Mesenchymal stem cell (in vitro differentiated cells and primary cell): Measurements from ENCODE around the gene MRPL19.

Experiments
- DNase-seq: peaks from one replicate; pipeline ENCODE4 v3.0.0-alpha.2; 2013
- H2AFZ ChIP-seq: one replicate; pipeline ENCODE4 v1.6.1; 2013; ENCODE audit warnings: low read depth, mild to moderate bottlenecking, control low read depth, inconsistent platforms, low read length, moderate library complexity
- H2AK5ac ChIP-seq: 2 replicates; pipeline ENCODE4 v1.6.1; 2013; ENCODE audit warnings: low read length, moderate library complexity, mild to moderate bottlenecking, inconsistent platforms; ENCODE audit not compliant: severe bottlenecking
- H2BK120ac ChIP-seq: one replicate; pipeline ENCODE4 v1.6.1; 2013; ENCODE audit warnings: low read depth, mild to moderate bottlenecking, inconsistent platforms, low read length, moderate library complexity
- H2BK12ac ChIP-seq, 2 experiments: one replicate each; pipeline ENCODE4 v1.6.1; 2013; ENCODE audit warnings: inconsistent platforms in 2 of 2, low read length in 2 of 2, mild to moderate bottlenecking in 2 of 2, moderate library complexity in 2 of 2, control low read depth in 1 of 2
- H2BK15ac ChIP-seq: one replicate; pipeline ENCODE4 v1.6.1; 2013; ENCODE audit warnings: mild to moderate bottlenecking, low read depth, inconsistent platforms; ENCODE audit not compliant: poor library complexity, severe bottlenecking
- H2BK5ac ChIP-seq: 2 replicates; pipeline ENCODE4 v1.6.1; 2013; ENCODE audit warnings: low read depth, mild to moderate bottlenecking, low read length, control low read depth, inconsistent platforms; ENCODE audit not compliant: poor library complexity, severe bottlenecking
- H3K14ac ChIP-seq, 2 experiments: one replicate each; pipeline ENCODE4 v1.6.1; 2013; ENCODE audit warnings: inconsistent platforms in 2 of 2, low read length in 2 of 2, control low read depth in 1 of 2, mild to moderate bottlenecking in 1 of 2, moderate library complexity in 1 of 2
- H3K18ac ChIP-seq, 2 experiments: one replicate each; pipeline ENCODE4 v1.6.1; 2013; ENCODE audit warnings: inconsistent platforms in 2 of 2, low read length in 2 of 2, control low read depth in 1 of 2, low read depth in 1 of 2, mild to moderate bottlenecking in 1 of 2
- H3K23ac ChIP-seq, 2 experiments: one replicate each; pipeline ENCODE4 v1.6.1; 2013; ENCODE audit warnings: inconsistent platforms in 2 of 2, low read length in 2 of 2, mild to moderate bottlenecking in 2 of 2, moderate library complexity in 2 of 2, control low read depth in 1 of 2
- H3K27ac ChIP-seq: 2 replicates; pipeline ENCODE4 v1.5.1; 2013; ENCODE audit warnings: mild to moderate bottlenecking, moderate library complexity, low read length, control low read depth, inconsistent platforms; ENCODE audit not compliant: poor library complexity, severe bottlenecking
- H3K27me3 ChIP-seq, 2 experiments: 2 replicates each; pipeline versions ENCODE4 v1.6.1 to v1.7.0; 2013; ENCODE audit warnings: low read length in 2 of 2, mild to moderate bottlenecking in 2 of 2, moderate library complexity in 2 of 2, control low read depth in 1 of 2, inconsistent platforms in 1 of 2; ENCODE audit not compliant: control insufficient read depth in 1 of 2, insufficient read depth in 1 of 2
- H3K36me3 ChIP-seq, 2 experiments: 2 replicates each; pipeline versions ENCODE4 v1.6.1 to v1.7.0; 2013; ENCODE audit warnings: low read length in 2 of 2, control low read depth in 1 of 2, inconsistent platforms in 1 of 2, low read depth in 1 of 2, mild to moderate bottlenecking in 1 of 2; ENCODE audit not compliant: insufficient read depth in 2 of 2, control insufficient read depth in 1 of 2
- H3K4ac ChIP-seq, 2 experiments: one replicate each; pipeline ENCODE4 v1.6.1; 2013; ENCODE audit warnings: inconsistent platforms in 2 of 2, low read length in 2 of 2, mild to moderate bottlenecking in 2 of 2, moderate library complexity in 2 of 2, control low read depth in 1 of 2, low read depth in 1 of 2
- H3K4me1 ChIP-seq: 2 replicates; pipeline ENCODE4 v1.6.1; 2013; ENCODE audit warnings: low read depth, low read length, control low read depth; ENCODE audit not compliant: control insufficient read depth, insufficient read depth
- H3K4me2 ChIP-seq: 2 replicates; pipeline ENCODE4 v1.6.1; 2013; ENCODE audit warnings: low read length, mild to moderate bottlenecking, inconsistent platforms; ENCODE audit not compliant: poor library complexity, severe bottlenecking
- H3K4me3 ChIP-seq, 2 experiments: 2 replicates each; pipeline versions ENCODE4 v1.5.1 to v1.7.0; 2013; ENCODE audit warnings: low read length in 2 of 2, mild to moderate bottlenecking in 2 of 2, control low read depth in 1 of 2, low read depth in 1 of 2; ENCODE audit not compliant: insufficient read depth in 1 of 2
- H3K79me1 ChIP-seq: replicated peaks from 2 replicates; pipeline ENCODE4 v1.6.1; 2013; ENCODE audit warnings: mild to moderate bottlenecking, control low read depth, low read length, inconsistent platforms; ENCODE audit not compliant: poor library complexity, severe bottlenecking
- H3K9ac ChIP-seq: 2 replicates; pipeline ENCODE4 v1.7.0; 2013; ENCODE audit warnings: mild to moderate bottlenecking, low read length, moderate library complexity
- H3K9me3 ChIP-seq: 2 replicates; pipeline ENCODE4 v1.7.0; 2013; ENCODE audit warnings: mild to moderate bottlenecking, low read length; ENCODE audit not compliant: control insufficient read depth
- H4K8ac ChIP-seq: one replicate; pipeline ENCODE4 v1.6.1; 2013; ENCODE audit warnings: inconsistent platforms, mild to moderate bottlenecking, low read length, moderate library complexity
- H4K91ac ChIP-seq: one replicate; pipeline ENCODE4 v1.6.1; 2013; ENCODE audit warnings: mild to moderate bottlenecking, low read length, inconsistent platforms
- WGBS: methylation state at CpG from one replicate; pipeline ENCODE4 v1.1.7; 2013; ENCODE audit warnings: mixed read lengths; 5-methylcytosine and 5-hydroxymethylcytosine counted together

MRPL19 gene

DNA sequence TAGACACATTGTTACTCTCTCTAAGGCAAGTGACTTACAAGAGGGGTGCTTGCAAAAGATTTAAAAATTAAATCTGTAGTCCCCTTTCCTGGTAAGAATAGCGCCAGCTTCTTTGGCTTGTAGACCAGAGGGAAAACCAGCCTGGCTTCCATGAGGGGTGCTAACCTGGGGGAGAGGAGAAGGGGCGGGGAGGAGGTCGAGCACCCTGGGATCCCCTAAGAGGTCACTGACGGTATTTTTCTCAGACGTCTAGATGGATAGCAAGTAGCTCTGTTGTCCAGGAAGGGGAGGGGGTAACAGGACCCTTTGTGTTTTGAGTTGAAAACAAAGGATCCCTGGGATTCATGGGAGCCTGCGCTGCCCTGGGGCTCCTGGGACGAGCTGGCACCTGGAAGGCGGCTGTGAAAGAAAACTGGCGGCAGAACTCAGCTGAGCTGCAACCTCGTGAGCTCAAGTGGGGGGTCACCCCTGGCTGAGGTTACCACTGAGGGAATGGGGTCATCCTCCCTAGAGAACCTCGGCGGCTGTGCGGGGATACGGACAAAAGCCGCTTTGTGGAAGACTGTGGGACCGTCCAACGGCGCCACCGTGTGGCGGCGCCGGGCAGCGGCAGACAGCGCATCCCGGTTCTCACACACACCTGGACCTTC is 37.8 kb upstream of the MRPL19 start:
- H3K4me2 ChIP-seq: peak overlapping the region; percentile 79
- H2BK120ac ChIP-seq: peak overlapping the region; percentile 29
- H2BK12ac ChIP-seq: peak overlapping the region; percentile 2 to 78
- H2BK5ac ChIP-seq: peak overlapping the region; percentile 73
- H3K23ac ChIP-seq: no peak overlapping the region
- peak overlapping the region; percentile 76 for H4K8ac ChIP-seq
- peak overlapping the region in 1 of 2 experiments; percentile 70 for H3K4me3 ChIP-seq
- H3K36me3 ChIP-seq: no peaks in the 10 kb centered on the region
- no peak overlapping the region for H3K14ac ChIP-seq
- peaks cover 0 to 24% of the 10 kb centered on the region in 2 experiments for H3K27me3 ChIP-seq
- H3K18ac ChIP-seq: peak overlapping the region; percentile 24 to 55
- peak overlapping the region; percentile 57 for H3K9ac ChIP-seq
- peaks cover 28% of the 10 kb centered on the region for H3K4me1 ChIP-seq
- H3K9me3 ChIP-seq: no peaks in the 10 kb centered on the region
- H2AFZ ChIP-seq: no peak overlapping the region
- no peaks in the 10 kb centered on the region for H3K79me1 ChIP-seq
- peak overlapping the region; percentile 99 for H3K27ac ChIP-seq
- H2AK5ac ChIP-seq: peak overlapping the region; percentile 21
- no peak overlapping the region for H4K91ac ChIP-seq
- peak; percentile 57 for DNase-seq
- 12% methylated on average over 25 of the region's 25 CpGs for WGBS
- H3K4ac ChIP-seq: no peak overlapping the region
- H2BK15ac ChIP-seq: peak overlapping the region; percentile 41

GRCh38 chr2:75609334-75609689 is 37.3 kb upstream of the MRPL19 start:
- H2BK120ac ChIP-seq: no peak overlapping the region
- no peak overlapping the region for H2AFZ ChIP-seq
- H3K36me3 ChIP-seq: no peaks in the 10 kb centered on the region
- no peak overlapping the region for H3K9ac ChIP-seq
- H4K8ac ChIP-seq: no peak overlapping the region
- no peaks in the 10 kb centered on the region for H3K9me3 ChIP-seq
- WGBS: 64% methylated on average over 5 of the region's 5 CpGs
- H2BK15ac ChIP-seq: no peak overlapping the region
- DNase-seq: no peak
- no peak overlapping the region for H3K23ac ChIP-seq
- H3K4me2 ChIP-seq: no peak overlapping the region
- no peak overlapping the region for H2BK5ac ChIP-seq
- no peaks in the 10 kb centered on the region for H3K79me1 ChIP-seq
- no peak overlapping the region for H3K4me3 ChIP-seq
- H3K14ac ChIP-seq: no peak overlapping the region
- peaks cover 0 to 24% of the 10 kb centered on the region in 2 experiments for H3K27me3 ChIP-seq
- H2BK12ac ChIP-seq: no peak overlapping the region
- no peak overlapping the region for H4K91ac ChIP-seq
- H2AK5ac ChIP-seq: no peak overlapping the region
- H3K18ac ChIP-seq: no peak overlapping the region
- no peak overlapping the region for H3K27ac ChIP-seq
- H3K4ac ChIP-seq: no peak overlapping the region
- peaks cover 29% of the 10 kb centered on the region for H3K4me1 ChIP-seq

DNA sequence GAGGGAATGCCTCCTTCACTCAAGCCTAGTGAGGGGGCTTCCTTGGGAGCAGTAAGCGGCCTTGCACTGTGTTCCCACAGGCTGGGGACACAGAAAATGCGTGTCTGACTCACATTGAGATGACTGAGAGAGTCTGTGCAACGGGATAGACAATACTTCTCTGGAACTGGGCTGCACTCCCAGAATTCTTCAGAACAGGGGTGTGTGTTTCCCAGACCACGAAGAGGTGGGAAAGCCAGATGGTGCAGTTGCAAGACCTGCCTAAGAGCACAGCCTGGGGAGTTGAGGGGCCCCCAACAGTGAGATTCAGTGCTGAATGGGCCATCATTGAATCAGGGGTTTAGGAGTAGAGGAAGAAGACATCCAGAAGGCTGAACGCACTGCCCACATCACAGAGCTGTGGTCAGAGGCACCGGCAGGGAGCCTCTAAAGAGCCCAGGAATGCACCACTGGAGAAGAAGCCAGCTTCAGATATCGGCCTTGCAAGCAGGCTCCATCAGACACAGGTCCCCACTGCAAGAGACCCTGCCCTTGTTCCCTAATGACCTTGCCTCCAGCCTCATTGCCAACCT is 36.6 kb upstream of the MRPL19 start:
- no peak overlapping the region for H2BK120ac ChIP-seq
- H3K18ac ChIP-seq: no peak overlapping the region
- H3K4ac ChIP-seq: no peak overlapping the region
- H3K4me3 ChIP-seq: no peak overlapping the region
- H3K27me3 ChIP-seq: peaks cover 0 to 24% of the 10 kb centered on the region in 2 experiments
- H2BK15ac ChIP-seq: no peak overlapping the region
- H2BK5ac ChIP-seq: no peak overlapping the region
- H3K27ac ChIP-seq: no peak overlapping the region
- H2BK12ac ChIP-seq: no peak overlapping the region
- H3K4me1 ChIP-seq: peaks cover 24% of the 10 kb centered on the region
- H2AFZ ChIP-seq: no peak overlapping the region
- no peak overlapping the region for H3K14ac ChIP-seq
- no peaks in the 10 kb centered on the region for H3K36me3 ChIP-seq
- 83% methylated on average over 7 of the region's 7 CpGs for WGBS
- no peak overlapping the region for H2AK5ac ChIP-seq
- H3K4me2 ChIP-seq: no peak overlapping the region
- H3K79me1 ChIP-seq: no peaks in the 10 kb centered on the region
- no peak for DNase-seq
- H3K9ac ChIP-seq: no peak overlapping the region
- H4K91ac ChIP-seq: no peak overlapping the region
- no peaks in the 10 kb centered on the region for H3K9me3 ChIP-seq
- H4K8ac ChIP-seq: no peak overlapping the region
- no peak overlapping the region for H3K23ac ChIP-seq

GRCh38 chr2:75610671-75611070 is 35.9 kb upstream of the MRPL19 start:
- Histone ChIP-seq H3K27me3 (peaks cover 0 to 24% of the 10 kb centered on the region in 2 experiments), H2BK15ac (no peak overlapping the region), H3K4me2 (no peak overlapping the region), H3K9me3 (no peaks in the 10 kb centered on the region), H3K9ac (no peak overlapping the region), H3K4ac (no peak overlapping the region), H3K27ac (no peak overlapping the region), H3K4me1 (peaks cover 22% of the 10 kb centered on the region), H3K4me3 (no peak overlapping the region), H3K14ac (no peak overlapping the region), H3K23ac (no peak overlapping the region), H2AFZ (no peak overlapping the region), H2BK5ac (no peak overlapping the region), H2BK120ac (no peak overlapping the region), H4K8ac (no peak overlapping the region), H3K79me1 (no peaks in the 10 kb centered on the region), H3K36me3 (no peaks in the 10 kb centered on the region), H2AK5ac (no peak overlapping the region), H4K91ac (no peak overlapping the region), H2BK12ac (no peak overlapping the region), H3K18ac (no peak overlapping the region)
- no peak for DNase-seq
- WGBS: 83% methylated on average over 3 of the region's 4 CpGs
